Keratinocyte (primary cell): ENCODE data around the gene LRRC27. TPM values are rescaled to one million over a fixed set of nuclear protein-coding genes. Genes with fewer than 3 reads are reported as not detected.

Experiments used
- DNase-seq: peaks from one replicate; pipeline ENCODE4 v3.0.0-alpha.2; 2011; ENCODE audit warnings: low read depth, missing footprints, low spot score
- FAIRE-seq: peaks from 2 replicates; lab custom pipeline; 2011; peaks lifted over from hg19 to GRCh38; lab: Jason Lieb, UNC
- H2AFZ ChIP-seq: 2 replicates; pipeline ENCODE4 v1.6.0; 2012; ENCODE audit warnings: low read length, control low read depth, inconsistent platforms; ENCODE audit not compliant: control insufficient read depth
- H3K27ac ChIP-seq: 2 replicates; pipeline ENCODE4 v1.5.1; 2011; ENCODE audit warnings: low read length; ENCODE audit not compliant: control insufficient read depth, insufficient read depth
- H3K27me3 ChIP-seq: 3 replicates; pipeline ENCODE4 v1.6.0; 2011; ENCODE audit warnings: low read length; ENCODE audit not compliant: control insufficient read depth, insufficient read depth; ENCODE audit errors: extremely low read depth
- H3K36me3 ChIP-seq, 2 experiments: 2 replicates in 1 of 2; 3 replicates in 1 of 2; pipeline ENCODE4 v1.5.1; 2011; ENCODE audit warnings: low read length in 2 of 2, mild to moderate bottlenecking in 1 of 2; ENCODE audit not compliant: control insufficient read depth in 2 of 2, insufficient read depth in 2 of 2; ENCODE audit errors: extremely low read depth in 1 of 2
- H3K4me1 ChIP-seq: 3 replicates; pipeline ENCODE4 v1.5.1; 2011; ENCODE audit warnings: low read length; ENCODE audit not compliant: control insufficient read depth, insufficient read depth; ENCODE audit errors: extremely low read depth
- H3K4me2 ChIP-seq: 3 replicates; pipeline ENCODE4 v1.6.0; 2011; ENCODE audit warnings: low read depth, low read length; ENCODE audit not compliant: control insufficient read depth, insufficient read depth; ENCODE audit errors: extremely low read depth
- H3K4me3 ChIP-seq, 3 experiments: fragments of 200-600 bp in 1 of 3; sonication (generic) in 1 of 3; 2 replicates in 2 of 3; 3 replicates in 1 of 3; pipeline ENCODE4 v1.5.1; 2011 to 2016; ENCODE audit warnings: low read length in 3 of 3, mild to moderate bottlenecking in 3 of 3, control low read depth in 2 of 3, inconsistent platforms in 1 of 3, low read depth in 1 of 3, mixed read lengths in 1 of 3, mixed run types in 1 of 3, moderate library complexity in 1 of 3; ENCODE audit not compliant: control insufficient read depth in 2 of 3, insufficient read depth in 2 of 3; ENCODE audit errors: extremely low read depth in 1 of 3
- H3K79me2 ChIP-seq: 2 replicates; pipeline ENCODE4 v1.6.0; 2012; ENCODE audit warnings: low read length; ENCODE audit not compliant: control insufficient read depth, insufficient read depth
- H3K9ac ChIP-seq: 3 replicates; pipeline ENCODE4 v1.6.0; 2011; ENCODE audit warnings: low read length; ENCODE audit not compliant: control insufficient read depth, insufficient read depth; ENCODE audit errors: extremely low read depth
- H3K9me1 ChIP-seq: 3 replicates; pipeline ENCODE4 v1.6.0; 2011; ENCODE audit warnings: low read length; ENCODE audit not compliant: control insufficient read depth, insufficient read depth; ENCODE audit errors: extremely low read depth
- H3K9me3 ChIP-seq: 2 replicates; pipeline ENCODE4 v1.5.1; 2012; ENCODE audit warnings: low read depth, low read length; ENCODE audit not compliant: control insufficient read depth
- H4K20me1 ChIP-seq: 3 replicates; pipeline ENCODE4 v1.6.0; 2011; ENCODE audit warnings: low read length; ENCODE audit not compliant: control insufficient read depth, insufficient read depth; ENCODE audit errors: extremely low read depth
- EZH2 ChIP-seq: IDR thresholded peaks from one replicate; pipeline ENCODE4 v1.6.1; 2012; ENCODE audit warnings: inconsistent platforms, mild to moderate bottlenecking, low read length, moderate library complexity
- dilution Hi-C: fragments of 300-500 bp; cut with MboI; formaldehyde crosslinking; loops from one replicate; pipeline ENCODE4 v1.7.0; 2020; ENCODE audit warnings: low sequenced_read_pairs; ENCODE audit not compliant: extremely low pct_ligation_motif_present
- polyA plus RNA-seq, 5 experiments: library from polyadenylated mRNA; depleted of rRNA in 3 of 5; stranded (reverse) in 3 of 5; stranded (forward) in 1 of 5; unstranded in 1 of 5; fragments of >200 nt; gene quantifications; 1 replicate in 1 of 5; 2 replicates in 3 of 5; 3 replicates in 1 of 5; pipeline versions ENCODE4 v1.2.1 to v1.2.3, GENCODE V29; 2011 to 2012; ENCODE audit warnings: missing spikeins in 2 of 5, low read depth in 1 of 5, low replicate concordance in 1 of 5
- TF ChIP-seq, protein P1 (sequence below), 3 experiments: IDR thresholded peaks in 1 of 3; conservative IDR thresholded peaks in 1 of 3; optimal IDR thresholded peaks in 1 of 3; 2 replicates in 2 of 3; 3 replicates in 1 of 3; pipeline versions ENCODE3 to v1.5.1; 2011; ENCODE audit warnings: low read length in 3 of 3, mild to moderate bottlenecking in 3 of 3, moderate library complexity in 2 of 3, control low read depth in 1 of 3, inconsistent platforms in 1 of 3; ENCODE audit not compliant: insufficient read depth in 2 of 3; ENCODE audit errors: extremely low read depth in 1 of 3

The LRRC27 gene
- polyA plus RNA-seq, 1 donor (not counting 4 experiments of a cell fraction or from before 2014, with no cell fraction given) = 3.0 TPM

DNA sequence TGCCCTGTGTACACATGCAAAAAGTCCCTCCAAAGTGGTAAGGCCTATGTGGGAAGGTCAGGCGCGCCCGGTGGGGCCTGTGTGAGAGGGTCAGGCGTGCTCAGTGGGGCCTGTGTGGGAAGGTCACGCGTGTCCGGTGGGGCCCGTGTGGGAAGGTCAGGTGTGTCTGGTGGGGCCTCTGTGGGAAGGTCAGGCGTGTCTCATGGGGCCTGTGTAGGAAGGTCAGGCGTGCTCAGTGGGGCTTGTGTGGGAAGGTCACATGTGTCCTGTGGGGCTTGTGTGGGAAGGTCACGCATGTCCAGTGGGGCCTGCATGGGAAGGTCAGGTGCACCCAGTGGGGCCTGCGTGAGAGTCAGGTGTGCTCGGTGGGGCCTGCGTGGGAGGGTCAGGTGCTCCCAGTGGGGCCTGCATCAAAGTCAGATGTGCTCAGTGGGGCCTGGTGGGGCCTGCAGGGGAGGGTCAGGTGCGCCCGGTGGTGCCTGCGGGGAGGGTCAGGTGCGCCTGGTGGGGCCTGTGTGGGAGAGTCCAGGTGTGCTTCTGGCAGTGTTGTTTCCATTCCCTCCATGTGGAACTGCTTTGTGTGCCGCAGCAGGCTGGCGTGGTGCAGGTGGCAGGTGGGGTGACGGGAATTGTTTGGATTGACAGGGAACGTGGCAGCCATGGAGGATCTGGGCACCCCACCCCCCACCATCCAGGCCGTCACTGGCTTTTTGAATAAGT, 15.4 kb downstream of the LRRC27 start:
- TF ChIP-seq, protein P1, sequence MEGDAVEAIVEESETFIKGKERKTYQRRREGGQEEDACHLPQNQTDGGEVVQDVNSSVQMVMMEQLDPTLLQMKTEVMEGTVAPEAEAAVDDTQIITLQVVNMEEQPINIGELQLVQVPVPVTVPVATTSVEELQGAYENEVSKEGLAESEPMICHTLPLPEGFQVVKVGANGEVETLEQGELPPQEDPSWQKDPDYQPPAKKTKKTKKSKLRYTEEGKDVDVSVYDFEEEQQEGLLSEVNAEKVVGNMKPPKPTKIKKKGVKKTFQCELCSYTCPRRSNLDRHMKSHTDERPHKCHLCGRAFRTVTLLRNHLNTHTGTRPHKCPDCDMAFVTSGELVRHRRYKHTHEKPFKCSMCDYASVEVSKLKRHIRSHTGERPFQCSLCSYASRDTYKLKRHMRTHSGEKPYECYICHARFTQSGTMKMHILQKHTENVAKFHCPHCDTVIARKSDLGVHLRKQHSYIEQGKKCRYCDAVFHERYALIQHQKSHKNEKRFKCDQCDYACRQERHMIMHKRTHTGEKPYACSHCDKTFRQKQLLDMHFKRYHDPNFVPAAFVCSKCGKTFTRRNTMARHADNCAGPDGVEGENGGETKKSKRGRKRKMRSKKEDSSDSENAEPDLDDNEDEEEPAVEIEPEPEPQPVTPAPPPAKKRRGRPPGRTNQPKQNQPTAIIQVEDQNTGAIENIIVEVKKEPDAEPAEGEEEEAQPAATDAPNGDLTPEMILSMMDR (optimal IDR thresholded peaks at IDR 0.05 in 1 of 3, IDR thresholded peaks at IDR 0.05 in 1 of 3, conservative IDR thresholded peaks at IDR 0.05 in 1 of 3; ENCODE audit: extremely low read depth in 1 of 3, insufficient read depth in 2 of 3, low read length in 3 of 3) = no peak
- TF ChIP-seq EZH2 = no peak
- H3K4me2 ChIP-seq = no peak overlapping the region
- H2AFZ ChIP-seq = no peak overlapping the region
- H3K4me3 ChIP-seq = no peak overlapping the region
- no peaks in the 10 kb centered on the region for H3K9me1 ChIP-seq
- DNase-seq (no peak), FAIRE-seq (no peak)
- H3K27me3 ChIP-seq = no peaks in the 10 kb centered on the region
- no peaks in the 10 kb centered on the region for H4K20me1 ChIP-seq
- no peak overlapping the region for H3K9ac ChIP-seq
- H3K36me3 ChIP-seq = peaks cover 0 to 1% of the 10 kb centered on the region in 2 experiments
- H3K79me2 ChIP-seq = no peaks in the 10 kb centered on the region
- H3K4me1 ChIP-seq = no peaks in the 10 kb centered on the region
- no peaks in the 10 kb centered on the region for H3K9me3 ChIP-seq
- dilution Hi-C loops = no loop called here
- H3K27ac ChIP-seq = no peak overlapping the region

- Histone ChIP-seq H3K36me3 (peaks cover 0 to 1% of the 10 kb centered on the region in 2 experiments), H3K4me3 (no peak overlapping the region), H3K4me2 (no peak overlapping the region), H3K27ac (no peak overlapping the region), H3K9me3 (no peaks in the 10 kb centered on the region), H3K27me3 (no peaks in the 10 kb centered on the region), H3K9me1 (no peaks in the 10 kb centered on the region), H3K4me1 (no peaks in the 10 kb centered on the region), H4K20me1 (no peaks in the 10 kb centered on the region), H3K9ac (no peak overlapping the region), H3K79me2 (no peaks in the 10 kb centered on the region), H2AFZ (no peak overlapping the region)
- FAIRE-seq = no peak
- TF ChIP-seq, protein P1 (optimal IDR thresholded peaks at IDR 0.05 in 1 of 3, IDR thresholded peaks at IDR 0.05 in 1 of 3, conservative IDR thresholded peaks at IDR 0.05 in 1 of 3; ENCODE audit: extremely low read depth in 1 of 3, insufficient read depth in 2 of 3, low read length in 3 of 3) = no peak
- no peak for TF ChIP-seq EZH2
- dilution Hi-C loops = no loop called here
- no peak for DNase-seq
Observed at GRCh38 chr10:132347931-132348267, 15.9 kb downstream of the LRRC27 start.
